ENCODE data around the gene XPO6. TPM values are rescaled to one million over a fixed set of nuclear protein-coding genes. Genes with fewer than 3 reads are reported as not detected.

The XPO6 gene
- total and polyA plus RNA-seq, 5 experiments from 2014 or later: 90.2 to 470 (median 109) TPM

DNA sequence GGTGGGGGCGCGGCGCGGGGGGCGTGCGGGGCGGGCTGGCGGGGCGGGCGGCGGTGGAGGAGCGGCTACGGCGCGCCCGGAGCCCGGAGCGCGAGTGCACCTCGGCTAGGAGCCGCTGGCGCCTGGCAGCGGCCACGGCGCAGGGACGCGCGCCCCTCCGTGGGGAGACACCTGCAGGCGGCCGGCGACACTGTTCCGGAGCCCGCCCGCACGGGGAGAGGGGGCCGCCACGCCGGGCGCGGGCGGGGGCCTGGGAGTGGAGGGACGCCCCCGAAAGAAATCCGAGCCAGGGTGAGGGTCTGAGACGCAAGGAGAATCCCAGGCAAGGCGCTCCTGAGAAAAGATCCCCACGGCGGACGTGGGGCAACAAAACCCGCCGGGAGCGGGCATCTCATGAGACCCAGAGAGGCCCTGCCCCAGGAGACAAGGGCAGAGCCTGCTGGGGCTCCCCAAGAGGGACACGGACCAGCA, 148.1 kb downstream of the XPO6 start, which contains the start of gene GSG1L:
Gene GSG1L, minus strand, starts transcription at position 124 of the 471 bp plus-strand sequence. CDS start 290 bp downstream, outside the sequence.
- Mint-ChIP-seq H3K27me3 (peaks cover 21 to 59% (median 48%) of the 10 kb centered on the region in 5 donors), H3K36me3 (peaks cover 0 to 3% (median 0%) of the 10 kb centered on the region in 3 donors), H3K4me1 (peaks cover 0 to 6% (median 3%) of the 10 kb centered on the region in 4 donors), H3K4me3 (peak within 1 kb of the TSS in 3 of 10 donors; percentile 34 to 67 (median 55)), H3K9me3 (no peaks in the 10 kb centered on the region), H3K27ac (no peak within 1 kb of the TSS)
- POLR2A ChIA-PET: no interaction called here
- peak in 1 of 2 donors; percentile 46 for ATAC-seq
- no peak for DNase-seq

DNA sequence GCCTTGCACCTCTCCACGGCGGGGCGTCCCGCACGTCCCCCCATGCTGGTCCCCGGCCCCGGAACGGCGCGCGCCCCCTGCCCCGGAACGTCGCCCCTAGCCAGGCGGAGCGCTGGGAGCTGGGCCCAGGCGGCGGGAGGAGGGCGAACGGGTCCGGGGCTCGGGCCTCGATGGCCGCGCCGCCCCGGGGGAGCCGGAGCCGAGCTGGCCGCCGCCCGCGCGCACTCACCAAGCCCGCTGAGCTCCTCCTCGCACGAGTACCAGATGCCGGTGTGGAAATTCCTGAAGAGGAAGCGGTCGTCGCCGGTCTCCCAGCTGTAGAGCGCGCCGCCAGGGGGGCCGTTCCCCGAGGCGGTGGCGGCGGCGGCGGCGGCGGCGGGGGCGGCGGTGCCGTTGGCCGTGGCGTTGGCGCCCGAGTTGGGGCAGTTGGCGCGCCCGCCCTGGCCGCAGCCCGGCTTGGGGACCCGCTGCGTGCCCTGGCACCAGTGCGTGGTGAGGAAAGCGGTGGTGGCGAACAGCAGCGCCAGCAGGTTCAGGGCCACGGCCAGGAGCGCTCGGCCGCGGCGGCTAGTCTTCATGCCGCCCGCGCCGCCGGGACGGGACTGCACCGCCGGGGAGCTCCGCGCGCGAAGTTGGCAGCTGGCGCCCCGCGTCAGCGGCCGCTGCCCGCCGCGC, 148.8 kb downstream of the XPO6 start:
- H3K27ac Mint-ChIP-seq: no peak overlapping the region
- H3K4me1 Mint-ChIP-seq: peaks cover 0 to 6% (median 4%) of the 10 kb centered on the region in 4 donors
- POLR2A ChIA-PET: no interaction called here
- DNase-seq (no peak), ATAC-seq (no peak)
- no peaks in the 10 kb centered on the region for H3K9me3 Mint-ChIP-seq
- peaks cover 22 to 66% (median 50%) of the 10 kb centered on the region in 5 donors for H3K27me3 Mint-ChIP-seq
- H3K4me3 Mint-ChIP-seq: peak overlapping the region in 1 of 10 donors; percentile 55
- peaks cover 0 to 3% (median 0%) of the 10 kb centered on the region in 3 donors for H3K36me3 Mint-ChIP-seq

GRCh38 chr16:28062261-28062846, 149.4 kb downstream of the XPO6 start:
- peaks cover 0 to 3% (median 0%) of the 10 kb centered on the region in 3 donors for H3K36me3 Mint-ChIP-seq
- H3K27me3 Mint-ChIP-seq: peaks cover 24 to 72% (median 49%) of the 10 kb centered on the region in 5 donors
- peak overlapping the region in 3 of 10 donors; percentile 10 to 67 (median 55) for H3K4me3 Mint-ChIP-seq
- H3K9me3 Mint-ChIP-seq: no peaks in the 10 kb centered on the region
- peaks cover 0 to 6% (median 4%) of the 10 kb centered on the region in 4 donors for H3K4me1 Mint-ChIP-seq
- ATAC-seq: no peak
- POLR2A ChIA-PET: no interaction called here
- DNase-seq: no peak
- H3K27ac Mint-ChIP-seq: no peak overlapping the region

GRCh38 chr16:28061352-28062101, 150.2 kb downstream of the XPO6 start:
- H3K36me3 Mint-ChIP-seq: peaks cover 0 to 3% (median 0%) of the 10 kb centered on the region in 3 donors
- peaks cover 0 to 6% (median 4%) of the 10 kb centered on the region in 4 donors for H3K4me1 Mint-ChIP-seq
- H3K27me3 Mint-ChIP-seq: peaks cover 30 to 77% (median 56%) of the 10 kb centered on the region in 5 donors
- peak overlapping the region in 1 of 10 donors; percentile 53 for H3K27ac Mint-ChIP-seq
- ATAC-seq (no peak), DNase-seq (no peak)
- H3K9me3 Mint-ChIP-seq: no peaks in the 10 kb centered on the region
- POLR2A ChIA-PET: no interaction called here
- peak overlapping the region in 6 of 10 donors; percentile 9 to 55 (median 30) for H3K4me3 Mint-ChIP-seq

- Mint-ChIP-seq H3K4me1 (peaks cover 0 to 6% (median 4%) of the 10 kb centered on the region in 4 donors), H3K36me3 (peaks cover 0 to 3% (median 0%) of the 10 kb centered on the region in 3 donors), H3K27ac (no peak overlapping the region), H3K4me3 (peak overlapping the region in 2 of 10 donors; percentile 36 to 40), H3K27me3 (peaks cover 29 to 68% (median 50%) of the 10 kb centered on the region in 5 donors), H3K9me3 (no peaks in the 10 kb centered on the region)
- no peak for DNase-seq
- ATAC-seq: no peak
- POLR2A ChIA-PET: no interaction called here
Observed at GRCh38 chr16:28059841-28060575, 151.8 kb downstream of the XPO6 start.

- POLR2A ChIA-PET: no interaction called here
- Mint-ChIP-seq H3K9me3 (no peaks in the 10 kb centered on the region), H3K27ac (no peak overlapping the region), H3K36me3 (peaks cover 0 to 3% (median 0%) of the 10 kb centered on the region in 3 donors), H3K27me3 (peaks cover 26 to 66% (median 50%) of the 10 kb centered on the region in 5 donors), H3K4me3 (peak overlapping the region in 1 of 10 donors; percentile 9), H3K4me1 (peaks cover 0 to 6% (median 4%) of the 10 kb centered on the region in 4 donors)
- DNase-seq: no peak
- ATAC-seq: peak in 1 of 2 donors; percentile 32
Observed at GRCh38 chr16:28058839-28059589, 152.8 kb downstream of the XPO6 start.

GRCh38 chr16:28057949-28058348, 153.8 kb downstream of the XPO6 start:
- H3K4me3 Mint-ChIP-seq: no peak overlapping the region

DNA sequence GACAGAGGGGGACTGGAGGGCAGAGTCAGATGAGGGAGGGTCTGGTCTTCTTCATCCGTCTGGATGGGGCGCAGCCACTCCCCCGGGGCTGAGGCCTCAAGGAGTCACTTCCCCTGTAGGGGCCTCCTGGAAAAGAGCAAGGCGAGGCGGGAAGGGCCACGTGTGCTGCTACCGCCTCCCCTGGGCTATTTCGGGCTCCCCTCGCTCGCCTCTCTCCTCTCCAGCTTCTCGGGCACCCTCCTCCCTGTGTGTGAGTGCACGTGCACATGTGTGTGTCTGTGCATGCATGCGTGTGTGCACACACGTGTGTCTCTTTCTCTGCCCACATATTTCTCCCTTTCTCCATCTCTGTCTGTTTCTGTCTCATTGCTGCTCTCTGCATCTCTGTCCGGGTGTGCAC, 158.3 kb downstream of the XPO6 start:
- H3K27me3 Mint-ChIP-seq: peaks cover 15 to 39% (median 32%) of the 10 kb centered on the region in 5 donors
- H3K9me3 Mint-ChIP-seq: peaks cover 0 to 7% (median 4%) of the 10 kb centered on the region in 9 donors
- H3K36me3 Mint-ChIP-seq: peaks cover 0 to 6% (median 2%) of the 10 kb centered on the region in 3 donors
- DNase-seq: no peak
- no peak overlapping the region for H3K4me3 Mint-ChIP-seq
- peaks cover 0 to 4% (median 0%) of the 10 kb centered on the region in 4 donors for H3K4me1 Mint-ChIP-seq
- POLR2A ChIA-PET: no interaction called here
- no peak for ATAC-seq
- H3K27ac Mint-ChIP-seq: peak overlapping the region in 1 of 10 donors; percentile 26

More at GRCh38 chr16:28057949-28058348, 153.8 kb downstream of the XPO6 start:
- POLR2A ChIA-PET: no interaction called here
- Mint-ChIP-seq H3K27ac (peak overlapping the region in 1 of 10 donors; percentile 8), H3K4me1 (peaks cover 0 to 7% (median 6%) of the 10 kb centered on the region in 4 donors), H3K36me3 (peaks cover 0 to 3% (median 0%) of the 10 kb centered on the region in 3 donors), H3K9me3 (no peaks in the 10 kb centered on the region), H3K27me3 (peaks cover 31 to 76% (median 57%) of the 10 kb centered on the region in 5 donors)
- no peak for DNase-seq
- no peak for ATAC-seq

- no peak for DNase-seq
- H3K4me1 Mint-ChIP-seq: peaks cover 0 to 4% (median 0%) of the 10 kb centered on the region in 4 donors
- H3K27me3 Mint-ChIP-seq: peaks cover 15 to 30% (median 27%) of the 10 kb centered on the region in 5 donors
- H3K4me3 Mint-ChIP-seq: no peak overlapping the region
- H3K36me3 Mint-ChIP-seq: peaks cover 0 to 8% (median 3%) of the 10 kb centered on the region in 3 donors
- H3K9me3 Mint-ChIP-seq: peaks cover 0 to 13% (median 6%) of the 10 kb centered on the region in 9 donors
- H3K27ac Mint-ChIP-seq: peak overlapping the region in 1 of 10 donors; percentile 33
- POLR2A ChIA-PET: no interaction called here
- ATAC-seq: no peak
Observed at GRCh38 chr16:28052274-28053128, 159.3 kb downstream of the XPO6 start.

GRCh38 chr16:28051486-28051885, 160.3 kb downstream of the XPO6 start:
- peaks cover 0 to 4% (median 0%) of the 10 kb centered on the region in 4 donors for H3K4me1 Mint-ChIP-seq
- ATAC-seq (no peak), DNase-seq (no peak)
- peaks cover 0 to 23% (median 10%) of the 10 kb centered on the region in 9 donors for H3K9me3 Mint-ChIP-seq
- peaks cover 16 to 27% (median 20%) of the 10 kb centered on the region in 5 donors for H3K27me3 Mint-ChIP-seq
- no peak overlapping the region for H3K4me3 Mint-ChIP-seq
- POLR2A ChIA-PET: no interaction called here
- no peak overlapping the region for H3K27ac Mint-ChIP-seq
- peaks cover 0 to 18% (median 5%) of the 10 kb centered on the region in 3 donors for H3K36me3 Mint-ChIP-seq

All from naive thymus-derived CD8-positive, alpha-beta T cell (primary cell).